GM18502 (cell line): Measurements from ENCODE around the gene SLC10A6.

Experiments used
- ATAC-seq: cut with Tn5 transposase; IDR thresholded peaks from one replicate; pipeline ENCODE4 v1.9.1; 2021; ENCODE audit warnings: mild to moderate bottlenecking; ENCODE audit not compliant: unreplicated experiment, poor library complexity

The SLC10A6 gene

GRCh38 chr4:86853209-86853608, 4.0 kb upstream of the SLC10A6 start:
- no peak for ATAC-seq

GRCh38 chr4:86848136-86848535, 1.0 kb downstream of the SLC10A6 start:
- ATAC-seq: no peak

GRCh38 chr4:86847571-86847970, 1.6 kb downstream of the SLC10A6 start:
- no peak for ATAC-seq

- ATAC-seq: no peak
Measured at GRCh38 chr4:86846921-86847320, 2.3 kb downstream of the SLC10A6 start.

- ATAC-seq: no peak
Measured at GRCh38 chr4:86845593-86845992, 3.6 kb downstream of the SLC10A6 start.

GRCh38 chr4:86841309-86841708, 7.9 kb downstream of the SLC10A6 start:
- ATAC-seq: no peak

- ATAC-seq: no peak
Measured at GRCh38 chr4:86840858-86841257, 8.3 kb downstream of the SLC10A6 start.

GRCh38 chr4:86837691-86838503, 11.3 kb downstream of the SLC10A6 start:
- ATAC-seq: no peak

GRCh38 chr4:86835677-86836076, 13.5 kb downstream of the SLC10A6 start:
- no peak for ATAC-seq

GRCh38 chr4:86834901-86835300, 14.3 kb downstream of the SLC10A6 start:
- ATAC-seq: no peak

- ATAC-seq: no peak
Measured at GRCh38 chr4:86833615-86834014, 15.6 kb downstream of the SLC10A6 start.

GRCh38 chr4:86831262-86832130, 17.7 kb downstream of the SLC10A6 start:
- ATAC-seq: no peak

- ATAC-seq: no peak
Measured at GRCh38 chr4:86825511-86825910, 23.7 kb downstream of the SLC10A6 start.

- no peak for ATAC-seq
Measured at GRCh38 chr4:86822136-86822535, 27.0 kb downstream of the SLC10A6 start.

- ATAC-seq: no peak
Measured at GRCh38 chr4:86821151-86821550, 28.0 kb downstream of the SLC10A6 start.

- no peak for ATAC-seq
Measured at GRCh38 chr4:86819561-86819960, 29.6 kb downstream of the SLC10A6 start.

GRCh38 chr4:86818841-86819240, 30.3 kb downstream of the SLC10A6 start:
- no peak for ATAC-seq

GRCh38 chr4:86818211-86818610, 31.0 kb downstream of the SLC10A6 start:
- no peak for ATAC-seq

GRCh38 chr4:86816501-86817273, 32.5 kb downstream of the SLC10A6 start:
- ATAC-seq: no peak

GRCh38 chr4:86815653-86816052, 33.5 kb downstream of the SLC10A6 start:
- ATAC-seq: no peak

GRCh38 chr4:86810847-86811246, 38.3 kb downstream of the SLC10A6 start:
- ATAC-seq: no peak
